ENCODE measurements around the gene ANGPT4.

GRCh38 chr20:826695-827323 lies 89.3 kb downstream of the ANGPT4 start:
- TF ChIP-seq MXI1 (IDR thresholded peaks at IDR 0.05; ENCODE audit: low read depth, low read length) (no peak), CTCF (IDR thresholded peaks at IDR 0.05) (no peak), POLR2AphosphoS5 (IDR thresholded peaks at IDR 0.05; ENCODE audit: low read depth, low read length) (no peak), JUND (IDR thresholded peaks at IDR 0.05) (no peak)
